Activated gamma-delta T cell treated with Interleukin-2 at 50 U/mL for 16 hours (primary cell): ENCODE results near the gene CCNJL.
"Not testable (repeated sequence)": the region's sequence is repeated elsewhere in the genome, so short reads cannot be mapped to it uniquely, and the experiment has no call there.

Experiments
- DNase-seq: peaks from one replicate; pipeline ENCODE4 v3.0.0-alpha.2; 2020

Gene CCNJL

DNA sequence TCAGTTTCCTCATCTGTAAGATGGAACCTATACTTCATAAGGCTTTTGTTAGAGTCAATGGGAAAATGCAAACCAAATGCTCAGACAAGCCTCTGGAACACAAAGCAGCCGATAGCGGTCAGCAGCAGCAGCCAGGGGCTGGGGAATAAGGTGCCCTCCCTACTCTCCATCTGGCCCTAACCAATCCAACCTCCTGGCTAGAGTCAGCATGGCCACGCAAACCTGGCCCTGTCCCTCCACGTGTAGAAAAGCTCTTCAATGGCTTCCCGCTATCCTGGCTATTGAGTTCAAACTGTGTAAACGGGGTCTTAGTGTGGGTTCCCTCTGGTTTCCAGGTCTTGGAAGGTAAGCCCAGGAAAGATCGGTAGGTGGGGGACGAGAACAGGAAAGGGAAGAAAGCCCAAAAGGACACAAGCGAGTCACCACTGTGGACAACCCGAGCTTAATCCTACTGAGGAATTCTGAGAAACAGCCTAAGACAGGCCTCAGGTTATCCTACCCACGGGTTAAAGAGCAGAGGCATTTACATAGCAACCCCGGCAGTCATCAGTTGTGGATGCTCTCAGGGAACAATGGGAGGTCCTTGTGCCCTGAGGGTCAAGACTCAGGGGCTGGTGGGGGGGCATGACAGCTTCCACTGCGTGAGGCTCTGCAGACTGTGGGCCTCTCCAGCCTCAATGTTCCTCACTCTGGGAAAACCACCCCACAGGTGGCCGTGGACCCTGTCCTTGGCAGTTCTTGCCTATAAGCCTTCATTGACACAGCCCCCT is 52.2 kb downstream of the CCNJL start:
- no peak for DNase-seq

DNA sequence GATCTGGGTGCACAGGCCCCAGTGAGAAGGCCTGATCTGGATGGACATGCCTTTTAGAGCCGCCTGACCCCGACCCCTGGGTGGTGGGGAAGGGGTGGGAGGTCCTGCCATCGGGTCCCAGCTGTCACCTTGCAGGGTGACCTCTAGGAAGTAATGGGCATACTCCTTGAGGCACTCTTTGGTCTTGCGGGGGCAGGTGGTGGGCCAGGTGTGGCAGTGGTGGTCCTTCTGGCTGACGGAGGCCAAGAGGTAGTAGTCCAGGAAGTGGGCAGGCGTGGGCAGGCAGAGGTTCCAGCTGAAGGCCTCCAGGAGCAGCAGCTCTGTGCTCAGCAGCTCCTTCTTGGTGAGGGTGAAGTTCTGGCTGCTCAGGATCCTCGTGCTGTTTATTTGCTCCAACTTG is 53.0 kb downstream of the CCNJL start:
- no peak for DNase-seq

GRCh38 chr5:160254706-160255105 is 57.7 kb downstream of the CCNJL start:
- no peak for DNase-seq

DNA sequence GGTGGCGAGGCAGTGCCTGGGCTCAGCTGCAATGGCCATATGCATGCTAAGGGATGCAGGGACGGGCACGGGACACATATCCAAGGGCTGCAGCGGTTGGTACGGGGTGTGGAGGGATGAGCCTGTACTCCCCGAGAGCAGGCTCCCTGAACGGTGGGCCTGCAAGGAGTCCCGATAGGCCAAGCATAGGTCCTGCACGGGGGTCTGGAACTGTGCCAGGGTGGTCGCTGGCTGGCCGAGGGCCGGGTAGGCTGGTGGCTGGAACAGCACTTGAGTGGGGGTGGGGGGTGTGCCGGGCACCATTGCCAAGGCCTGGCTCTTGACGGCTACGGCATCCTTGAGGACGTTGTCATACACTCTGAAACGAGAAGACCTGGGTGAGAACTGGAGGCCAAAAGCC is 58.9 kb downstream of the CCNJL start:
- DNase-seq = no peak

- no peak for DNase-seq
These were observed 59.4 kb downstream of the CCNJL start for GRCh38 chr5:160252916-160253315.

GRCh38 chr5:160251406-160252155 is 60.8 kb downstream of the CCNJL start:
- DNase-seq = no peak

DNA sequence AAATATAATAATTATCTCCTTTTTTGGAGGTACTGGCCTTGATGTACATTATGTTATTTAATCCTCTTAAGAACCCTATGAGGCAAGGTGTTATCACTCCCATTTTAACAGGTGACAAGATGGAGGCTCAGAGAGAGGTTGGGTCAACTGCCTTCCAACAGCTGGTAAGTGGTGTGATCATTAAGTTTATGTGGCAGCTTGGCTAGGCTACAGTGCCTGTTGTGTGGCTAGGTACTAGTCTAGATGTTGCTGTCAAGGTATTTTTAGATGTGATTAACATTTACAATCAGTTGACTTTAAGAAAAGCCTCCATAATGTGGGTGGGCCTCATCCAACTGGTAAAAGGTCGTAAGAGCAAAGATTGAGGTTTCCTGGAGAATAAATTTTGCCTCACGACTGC is 61.5 kb downstream of the CCNJL start:
- no peak for DNase-seq

GRCh38 chr5:160250226-160250625 is 62.1 kb downstream of the CCNJL start:
- DNase-seq = no peak

DNA sequence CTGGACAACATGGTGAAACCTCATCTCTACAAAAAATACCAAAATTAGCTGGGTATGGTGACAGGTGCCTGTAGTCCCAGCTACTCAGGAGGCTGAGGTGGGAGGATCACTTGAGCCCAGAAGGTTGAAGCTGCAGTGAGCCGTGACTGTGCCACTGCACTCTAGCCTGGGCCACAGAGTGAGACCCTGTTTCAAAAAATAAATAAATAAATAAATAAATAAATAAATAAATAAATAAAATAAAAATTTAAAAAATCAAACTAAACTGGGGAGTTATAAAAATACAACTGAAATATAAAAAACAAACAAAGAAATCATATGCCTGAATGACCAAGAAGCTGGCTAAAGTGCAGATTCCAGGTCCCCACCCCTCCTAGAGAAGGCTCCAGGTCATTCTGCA is 62.8 kb downstream of the CCNJL start:
- DNase-seq = not testable (repeated sequence)

- no peak for DNase-seq
These were observed 66.8 kb downstream of the CCNJL start for GRCh38 chr5:160245506-160246086.

- DNase-seq = no peak
These were observed 70.2 kb downstream of the CCNJL start for GRCh38 chr5:160242145-160242544.

GRCh38 chr5:160240350-160240749 is 72.0 kb downstream of the CCNJL start:
- DNase-seq = no peak

DNA sequence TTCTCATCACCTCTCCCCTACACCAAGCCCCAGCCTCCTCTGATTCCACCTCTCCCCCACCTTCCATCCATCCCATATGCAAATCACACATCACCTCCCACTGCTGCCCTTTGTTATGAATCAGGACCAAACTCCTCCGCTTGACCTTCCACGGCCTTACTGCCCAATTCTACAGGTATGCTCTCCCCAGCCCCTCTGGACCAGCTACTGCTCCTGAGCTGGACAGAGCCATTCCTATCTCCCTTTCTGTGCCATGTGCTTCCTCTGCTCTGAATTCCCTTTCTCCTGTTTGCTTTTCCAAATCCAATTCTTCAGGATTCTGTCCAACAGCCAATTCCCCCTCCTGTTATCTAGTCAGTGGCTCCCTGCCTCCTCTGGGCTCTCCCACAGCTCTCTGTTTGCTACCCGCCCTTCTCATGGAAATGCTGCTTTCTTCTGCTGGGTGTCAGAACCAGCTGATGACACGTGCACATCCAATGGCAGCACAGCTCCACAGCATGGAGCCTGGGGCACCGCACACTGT is 74.7 kb downstream of the CCNJL start:
- DNase-seq = no peak

DNA sequence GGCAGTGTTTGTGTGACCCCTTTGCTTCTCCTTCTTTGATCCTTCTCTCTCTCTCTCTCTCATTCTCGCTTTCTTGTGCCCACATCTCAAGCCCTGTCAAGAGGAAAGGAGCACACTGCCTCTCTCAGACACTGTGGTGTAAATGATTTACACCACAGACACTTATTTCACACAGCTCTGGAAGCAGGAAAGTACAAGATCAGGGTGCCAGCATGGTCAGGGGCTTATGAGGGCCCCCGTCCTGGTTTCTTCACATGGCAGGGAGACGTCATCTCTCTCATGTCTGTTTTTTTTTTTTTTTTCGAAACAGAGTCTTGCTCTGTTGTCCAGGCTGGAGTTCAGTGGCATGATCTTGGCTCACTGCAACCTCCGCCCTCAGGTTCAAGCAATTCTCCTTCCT is 76.6 kb downstream of the CCNJL start:
- no peak for DNase-seq

- no peak for DNase-seq
These were observed 79.1 kb downstream of the CCNJL start for GRCh38 chr5:160233215-160233614.

- DNase-seq = no peak
These were observed 80.5 kb downstream of the CCNJL start for GRCh38 chr5:160231783-160232342.

DNA sequence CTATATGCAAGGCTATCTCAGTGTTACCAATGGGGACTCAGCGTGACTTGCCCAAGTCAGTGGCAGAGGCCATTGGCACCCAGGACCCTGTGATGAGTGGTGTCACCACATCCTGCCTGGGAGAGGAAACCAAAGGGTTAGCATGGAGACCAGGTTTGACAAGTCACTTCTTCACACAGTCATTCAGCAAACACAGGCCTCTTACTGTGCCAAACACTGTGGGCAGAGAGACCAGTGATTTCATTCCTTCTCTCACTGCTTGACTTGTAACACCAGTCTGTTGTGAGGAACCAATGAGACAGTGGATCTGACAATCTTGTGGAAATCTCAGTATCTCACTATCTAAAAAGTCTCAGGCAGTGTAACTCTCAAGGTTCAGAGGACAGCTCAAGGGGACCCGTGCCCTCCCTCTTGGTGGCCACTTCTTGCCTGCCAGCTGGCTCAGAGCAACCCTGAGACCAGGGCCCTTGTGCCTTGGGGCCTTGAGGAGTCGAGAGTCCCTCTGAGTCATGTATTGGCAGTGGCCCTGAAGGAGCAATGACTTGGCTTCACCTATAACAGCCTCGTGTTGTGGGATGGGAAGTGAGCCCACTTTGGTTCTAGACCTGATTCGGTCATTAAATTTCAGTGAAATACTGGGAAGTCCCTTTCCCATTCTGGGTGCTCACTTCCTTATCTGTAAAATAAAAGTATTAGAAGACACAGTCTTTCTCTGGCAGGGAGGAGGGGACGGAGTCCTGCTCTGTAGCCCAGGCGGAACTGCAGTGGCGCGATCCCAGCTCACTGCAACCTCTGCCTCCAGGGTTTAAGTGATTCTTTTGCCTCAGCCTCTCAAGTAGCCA is 81.5 kb downstream of the CCNJL start:
- DNase-seq = no peak

- no peak for DNase-seq
These were observed 83.1 kb downstream of the CCNJL start, which contains the start of gene FABP6 for GRCh38 chr5:160229190-160229742. Gene FABP6, plus strand, starts transcription at chr5:160229506. Its CDS starts 52 bp downstream, at chr5:160229558.

DNA sequence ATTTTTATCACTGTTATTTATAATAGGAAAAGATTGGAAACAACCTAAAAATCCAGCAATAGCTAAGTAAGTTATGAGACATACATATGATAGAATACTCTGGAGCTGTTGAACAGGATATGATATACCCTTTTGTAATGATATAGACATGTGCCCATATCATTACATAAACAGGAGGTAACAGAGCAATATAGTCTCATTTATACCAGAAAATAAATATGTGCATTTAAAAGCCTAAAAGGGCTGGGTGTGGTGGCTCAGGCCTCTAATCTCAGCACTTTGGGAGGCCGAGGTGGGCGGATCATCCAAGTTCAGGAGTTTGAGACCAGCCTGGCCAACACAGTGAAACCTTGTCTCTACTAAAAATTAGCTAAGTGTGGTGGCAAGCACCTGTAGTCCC is 85.4 kb downstream of the CCNJL start:
- no peak for DNase-seq

DNA sequence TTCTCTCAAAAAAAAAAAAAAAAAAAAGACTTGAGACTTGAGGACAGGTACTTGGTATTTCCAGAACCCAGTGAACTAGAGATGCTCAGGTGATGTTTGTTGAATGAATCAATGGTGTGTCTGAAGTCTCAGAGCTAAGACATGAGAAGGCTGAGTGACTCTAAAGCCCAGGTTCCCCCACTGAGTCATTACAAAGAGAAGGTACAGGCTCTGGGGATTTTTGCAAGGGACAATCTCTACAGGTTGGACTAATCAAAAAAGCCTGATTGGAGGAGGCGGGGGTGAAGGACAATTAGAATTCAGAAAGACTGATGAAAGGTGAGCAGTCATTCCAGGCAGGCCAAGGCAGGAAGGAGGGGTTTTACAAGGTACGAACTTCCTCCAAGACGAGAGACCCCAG is 91.3 kb downstream of the CCNJL start:
- DNase-seq = no peak

DNA sequence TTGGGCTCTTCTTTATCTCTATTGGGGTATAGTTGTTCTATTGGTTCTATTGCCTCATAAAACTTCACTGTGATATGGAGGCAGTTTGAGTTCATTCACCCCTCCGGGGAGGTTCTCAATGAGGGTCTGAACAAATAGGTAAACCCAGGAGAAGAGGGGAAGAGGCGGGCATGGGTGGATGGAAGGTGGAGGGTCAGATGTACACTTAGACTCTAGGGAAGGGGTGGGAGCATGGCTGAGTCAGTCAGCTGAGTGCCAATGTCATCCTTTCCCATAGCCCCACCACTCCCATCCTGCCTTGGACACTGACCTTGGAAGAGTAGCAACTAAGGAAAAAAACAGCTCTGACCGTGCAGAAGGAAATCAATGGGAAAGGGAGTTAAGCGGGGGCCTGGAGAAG is 93.0 kb downstream of the CCNJL start:
- no peak for DNase-seq

GRCh38 chr5:160213537-160213936 is 98.8 kb downstream of the CCNJL start:
- DNase-seq = no peak
